HG02852 (cell line): ENCODE measurements around the gene FAM156A.
"Not testable (repeated sequence)": the region's sequence is repeated elsewhere in the genome, so short reads cannot be mapped to it uniquely, and the experiment has no call there.

Source experiments
- ATAC-seq: cut with Tn5 transposase; IDR thresholded peaks from one replicate; pipeline ENCODE4 v1.9.1; 2021; ENCODE audit warnings: mild to moderate bottlenecking, moderate library complexity; ENCODE audit not compliant: unreplicated experiment

FAM156A gene

DNA sequence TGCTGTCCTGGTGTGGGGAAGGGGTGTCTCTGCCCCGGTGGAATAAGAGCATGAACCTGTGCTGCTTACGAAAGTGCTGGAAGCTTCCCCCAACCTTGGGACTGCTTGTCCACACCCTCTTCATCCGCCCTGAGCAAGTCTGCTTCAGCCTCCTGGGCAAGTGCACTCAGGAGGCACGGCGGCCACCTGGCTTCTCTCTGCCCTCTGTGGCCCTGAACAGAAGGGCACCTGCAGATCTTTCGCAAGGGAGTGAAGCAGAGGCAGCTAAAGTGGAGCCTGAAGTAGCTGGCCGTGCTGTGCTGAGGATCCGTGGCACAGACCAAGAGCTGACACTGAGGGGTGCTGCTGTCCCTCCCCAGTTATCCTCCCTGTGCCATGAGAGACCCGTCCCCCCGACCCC lies 9.6 kb upstream of the FAM156A start:
- not testable (repeated sequence) for ATAC-seq

DNA sequence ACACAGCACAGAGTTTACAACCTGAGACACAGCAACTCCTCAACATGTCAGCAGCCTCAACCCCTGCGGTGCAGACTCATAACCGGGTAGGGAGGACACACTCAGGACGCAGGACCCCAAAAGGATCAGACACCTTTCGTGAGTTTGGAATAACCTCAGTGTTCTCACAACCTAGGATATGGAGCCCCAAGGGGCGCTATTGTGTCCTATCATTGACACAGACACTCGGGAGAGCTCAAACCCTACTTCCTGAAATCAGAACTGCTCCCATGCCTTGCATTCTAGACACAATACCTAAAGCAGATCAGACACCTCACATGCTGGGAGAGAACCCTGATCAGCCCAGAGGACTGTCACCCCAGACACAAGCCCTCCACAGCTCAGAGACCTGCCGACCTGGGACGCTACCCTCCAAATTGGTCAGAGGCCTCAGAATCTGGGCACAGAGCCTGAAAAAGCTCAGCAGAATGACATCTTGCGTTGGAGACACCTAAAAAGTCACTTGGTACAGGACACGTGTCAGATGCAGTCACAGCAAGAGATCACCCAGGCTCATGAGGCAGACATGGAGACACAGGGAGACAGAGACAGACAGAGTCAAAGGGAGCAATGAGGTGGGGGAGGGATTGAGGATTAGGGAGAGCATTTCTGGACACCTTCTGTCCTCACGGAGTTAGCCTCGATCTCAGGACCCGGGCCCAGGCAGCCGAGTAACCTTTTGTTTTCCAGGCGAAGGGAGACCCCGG lies 8.8 kb upstream of the FAM156A start:
- ATAC-seq: not testable (repeated sequence)

DNA sequence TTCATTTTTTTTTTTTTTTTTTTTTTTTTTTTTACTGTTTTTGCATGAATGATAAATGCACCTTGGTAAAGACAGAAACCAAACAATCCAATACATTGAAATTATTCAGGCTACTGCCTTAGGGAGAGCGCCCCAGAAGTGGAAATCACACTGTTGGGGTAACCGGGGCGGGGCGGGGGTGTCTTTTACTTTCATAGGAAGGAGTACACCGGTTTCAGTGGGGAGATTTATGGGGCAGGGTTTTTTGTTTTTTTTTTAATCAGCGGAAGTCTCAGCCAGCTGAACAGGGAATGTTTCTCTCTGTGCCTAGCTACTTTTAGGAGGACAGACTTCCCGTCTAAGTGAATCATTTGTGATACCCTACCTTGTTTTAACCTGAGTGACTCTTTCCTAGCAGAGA lies 643 bp upstream of the FAM156A start:
- ATAC-seq: peak; percentile 23

DNA sequence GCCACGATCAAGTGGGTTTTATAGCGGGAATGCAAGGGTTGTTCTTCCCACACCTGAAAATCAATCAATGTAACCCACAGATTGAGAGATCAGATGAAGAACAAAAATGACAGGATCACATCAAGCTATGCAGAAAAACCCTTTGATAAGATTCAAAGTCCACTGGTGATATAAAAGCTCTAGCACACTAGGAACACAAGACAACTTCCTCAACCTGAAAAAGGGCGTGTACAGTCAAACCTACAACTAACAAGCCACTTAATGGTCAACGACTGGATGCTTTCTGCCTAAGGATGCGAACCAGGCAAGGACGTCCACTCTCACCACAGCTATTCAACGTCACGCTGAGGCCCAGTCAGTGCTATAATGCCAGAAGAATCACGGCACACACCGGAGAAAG lies 8.4 kb downstream of the FAM156A start:
- ATAC-seq: not testable (repeated sequence)

DNA sequence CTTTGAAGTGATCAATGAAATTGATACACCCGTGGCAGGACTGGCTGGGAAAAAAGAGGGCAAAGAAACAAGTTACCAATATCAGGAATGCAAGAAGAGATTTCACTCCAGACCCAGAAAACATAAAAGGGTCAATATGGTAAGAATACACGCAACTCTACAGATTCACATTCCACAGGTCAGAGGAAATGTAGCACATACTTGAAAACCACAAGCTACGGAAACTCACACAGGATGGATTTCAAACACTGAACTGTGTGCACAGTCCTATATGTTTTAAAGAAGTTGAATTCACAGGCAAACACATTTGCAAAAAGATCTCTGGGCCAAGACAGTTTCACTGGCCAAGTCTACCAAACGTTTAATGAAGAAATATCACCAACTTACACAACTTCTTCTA lies 9.0 kb downstream of the FAM156A start:
- not testable (repeated sequence) for ATAC-seq

DNA sequence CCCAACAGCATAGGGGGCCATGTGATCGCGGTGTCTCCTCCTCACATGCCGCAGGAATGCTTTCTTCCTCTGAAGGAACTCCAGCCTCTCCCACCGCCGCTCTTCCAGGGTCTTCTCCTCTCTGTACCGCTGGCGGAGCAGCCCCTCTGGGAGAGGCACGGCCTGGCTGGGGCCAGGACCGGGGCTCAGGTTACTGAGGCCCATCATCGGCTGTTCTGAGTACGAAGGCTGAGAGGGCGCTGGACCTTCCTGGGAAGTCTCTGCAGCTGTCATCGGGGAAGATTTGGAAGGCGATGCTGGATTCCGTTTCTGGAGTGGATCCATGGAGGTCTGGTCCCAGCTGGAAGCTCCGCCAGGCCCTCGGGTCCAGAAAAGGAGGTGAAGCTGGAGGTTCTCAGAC lies 10.1 kb downstream of the FAM156A start:
- ATAC-seq: not testable (repeated sequence)

DNA sequence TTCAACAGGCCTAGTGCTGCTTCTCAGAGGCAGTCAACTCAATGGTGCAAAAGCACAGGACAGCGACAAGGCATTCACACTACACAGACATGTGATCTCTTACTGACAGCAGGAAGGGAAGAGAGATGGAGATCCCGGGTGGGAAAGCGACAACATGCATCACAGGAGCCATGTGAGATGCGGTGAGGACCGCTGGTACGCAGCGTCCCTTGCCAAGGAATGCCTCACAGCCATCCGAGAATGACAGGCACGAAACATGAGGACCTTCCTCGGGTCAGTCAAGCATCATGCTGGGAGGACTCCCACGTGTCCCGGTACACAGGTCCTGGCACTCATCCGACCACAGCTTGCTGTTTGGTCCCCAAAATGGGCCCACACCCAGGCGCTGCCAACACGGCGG lies 10.8 kb downstream of the FAM156A start:
- not testable (repeated sequence) for ATAC-seq

DNA sequence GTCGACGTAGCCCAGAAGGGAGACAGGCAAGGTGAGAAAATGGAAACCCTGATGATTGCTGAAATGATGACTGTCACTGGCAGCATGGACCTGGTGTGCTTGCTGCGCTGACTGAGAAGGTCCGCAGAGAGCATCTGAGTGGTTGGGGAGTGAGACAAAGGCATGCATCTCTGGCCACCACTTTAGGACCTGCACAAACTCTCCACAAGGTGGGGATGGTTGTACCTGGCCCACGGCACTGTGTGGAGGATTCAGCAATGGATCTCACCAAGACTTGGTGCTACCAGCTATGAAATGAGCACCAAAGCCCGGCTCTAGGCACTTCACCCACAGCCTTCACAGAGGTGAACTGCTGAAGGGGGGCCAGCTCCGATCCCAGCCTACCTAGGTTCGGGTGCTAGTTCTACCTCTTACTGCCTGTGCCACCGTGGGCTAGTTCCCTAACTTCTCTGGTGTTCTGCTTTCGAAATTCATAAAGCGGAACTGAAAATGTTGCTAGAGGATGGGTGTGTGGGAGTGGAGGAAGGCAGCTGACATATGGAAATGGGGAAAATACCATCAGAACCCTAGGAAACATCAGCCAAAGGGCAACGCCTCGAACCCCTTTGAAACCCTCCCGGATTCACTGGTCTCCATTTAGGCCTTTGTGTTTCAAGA lies 12.4 kb downstream of the FAM156A start:
- not testable (repeated sequence) for ATAC-seq

DNA sequence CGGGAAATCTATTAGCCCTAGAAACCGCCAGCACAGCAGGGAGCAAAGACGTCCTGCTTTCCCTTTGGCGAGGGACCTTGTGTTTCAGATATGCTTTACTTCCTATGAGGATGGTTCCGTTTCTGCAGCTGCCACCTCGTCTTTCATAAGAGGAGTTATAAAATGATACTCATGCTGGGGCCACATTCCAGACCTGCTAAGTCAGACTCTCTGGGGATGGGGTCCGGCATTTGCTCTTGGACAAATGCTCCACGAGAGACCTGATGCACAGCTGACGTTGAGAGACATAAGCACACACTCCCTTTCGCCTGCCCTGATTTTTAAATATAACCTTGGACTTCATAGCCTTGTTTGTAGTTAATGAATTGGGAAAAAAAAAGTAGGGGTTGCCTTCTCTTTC lies 16.6 kb downstream of the FAM156A start:
- not testable (repeated sequence) for ATAC-seq

DNA sequence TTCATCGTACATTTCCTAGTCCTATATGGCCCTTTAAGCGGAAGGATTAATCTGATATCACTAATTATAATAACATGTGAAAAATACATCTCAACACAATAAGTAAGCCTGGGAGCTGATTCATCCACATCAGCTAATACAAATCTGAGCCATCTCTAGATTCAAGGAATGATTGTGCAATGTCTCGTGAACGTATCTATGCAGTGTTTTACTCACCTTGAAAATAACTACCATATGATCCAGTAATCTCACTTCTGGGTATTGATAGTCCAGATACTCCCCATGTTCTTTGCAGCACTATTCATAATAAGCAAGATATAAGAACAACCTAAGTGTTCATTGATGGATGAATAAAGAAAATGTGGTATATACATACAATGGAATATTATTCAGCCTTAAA lies 17.6 kb downstream of the FAM156A start:
- not testable (repeated sequence) for ATAC-seq

DNA sequence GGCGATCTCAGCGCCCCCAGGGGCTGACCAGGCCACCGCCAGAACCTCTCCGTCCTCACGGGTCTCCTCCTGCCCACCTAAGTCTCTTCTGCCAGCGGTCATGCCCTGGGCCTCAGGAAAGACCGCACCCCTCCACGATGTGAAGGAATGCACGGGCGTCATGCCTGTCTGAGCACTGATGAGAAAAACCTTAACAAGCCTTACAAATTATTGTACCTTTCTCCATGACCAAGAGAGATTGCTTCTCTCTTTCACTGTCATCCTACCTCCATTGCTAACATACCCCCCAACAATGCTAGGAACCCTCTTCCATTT lies 22.9 kb downstream of the FAM156A start:
- ATAC-seq: not testable (repeated sequence)

DNA sequence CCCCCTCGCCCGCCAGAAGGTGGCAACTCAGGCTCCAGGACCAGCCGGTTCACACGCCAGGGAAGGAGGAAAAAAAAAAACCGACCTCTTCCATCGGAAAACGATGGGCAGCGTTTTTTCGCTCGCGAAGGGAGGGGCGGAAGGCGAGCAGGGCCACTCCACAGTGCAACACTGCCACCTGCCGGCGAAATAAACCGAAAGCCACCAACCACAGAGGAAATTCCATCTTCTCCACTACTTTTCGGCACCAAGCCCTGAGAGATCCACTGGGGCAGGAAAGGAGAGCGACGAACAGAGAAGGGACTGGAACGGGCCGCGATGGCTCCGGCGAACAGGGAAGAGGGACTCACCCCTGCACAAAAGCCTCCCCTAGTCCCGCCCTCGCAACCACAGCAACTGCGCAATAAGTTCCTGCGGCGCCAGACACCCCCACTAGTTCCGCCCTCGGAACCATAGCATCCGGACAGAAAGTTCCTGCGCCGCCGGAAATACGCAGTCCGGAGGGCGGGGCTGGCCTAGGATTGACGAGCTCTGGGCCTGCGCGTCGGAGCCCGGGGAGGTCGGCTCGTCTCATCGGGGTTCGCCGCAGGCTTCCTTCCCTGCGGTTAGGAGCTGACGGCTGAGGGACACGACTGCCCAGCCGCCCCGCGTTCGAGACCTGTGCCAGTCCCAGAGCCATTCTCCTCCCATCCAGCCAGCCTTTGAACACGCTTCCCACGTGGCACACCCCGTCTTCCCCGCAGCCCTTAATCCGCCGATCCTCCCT lies 23.4 kb downstream of the FAM156A start:
- peak; percentile 96 for ATAC-seq

DNA sequence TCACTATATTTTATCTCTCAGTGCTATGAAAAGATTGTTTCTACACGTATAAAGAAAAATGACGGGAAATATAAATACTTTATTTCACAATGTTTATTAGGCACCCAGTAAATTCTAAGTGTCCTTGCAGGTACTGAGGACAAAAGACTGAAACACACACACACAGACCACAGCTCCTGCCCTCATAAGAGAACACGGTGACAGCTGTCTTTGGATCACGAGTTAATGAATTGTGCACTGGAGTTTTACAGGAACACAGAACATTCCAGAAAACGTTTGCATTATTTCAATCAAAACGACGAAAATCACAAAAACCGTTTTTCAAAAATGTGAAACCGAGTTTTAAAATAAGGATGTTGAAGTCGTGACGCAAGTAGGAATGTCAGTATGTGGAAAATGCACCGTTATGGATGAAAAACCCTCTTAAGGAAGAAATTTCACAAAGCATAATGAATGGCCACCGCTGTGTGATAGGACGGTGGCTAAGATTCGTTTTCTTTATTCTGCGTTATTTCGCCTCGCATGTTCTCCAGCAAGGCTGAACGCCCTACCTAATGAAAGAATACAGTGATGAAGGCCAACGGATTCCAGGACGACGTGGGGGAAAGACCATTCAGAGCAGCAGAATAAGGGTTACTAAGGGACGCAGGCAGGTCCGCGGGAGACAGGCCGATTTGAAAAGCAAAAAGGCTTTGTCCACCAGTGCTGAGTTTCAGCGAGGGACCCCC lies 24.2 kb downstream of the FAM156A start:
- ATAC-seq: peak; percentile 20

DNA sequence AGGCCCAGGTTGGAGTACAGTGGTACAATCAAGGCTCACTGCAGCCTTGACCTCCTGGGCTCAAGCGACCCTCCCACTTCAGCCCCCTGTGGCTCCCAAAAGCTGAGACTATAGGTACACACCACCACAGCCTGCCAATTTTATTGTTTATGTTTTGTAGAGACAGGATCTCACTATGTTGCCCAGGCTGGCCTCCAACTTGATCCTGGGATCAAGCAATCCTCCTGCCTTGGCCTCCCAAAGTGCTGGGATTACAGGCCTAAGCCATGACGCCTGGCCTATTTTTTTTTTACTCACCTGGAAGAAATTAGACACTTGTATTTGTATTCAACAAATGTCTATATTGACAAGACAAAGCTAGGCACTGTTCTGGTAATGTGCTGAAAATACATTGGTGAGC lies 25.1 kb downstream of the FAM156A start:
- ATAC-seq: no peak

DNA sequence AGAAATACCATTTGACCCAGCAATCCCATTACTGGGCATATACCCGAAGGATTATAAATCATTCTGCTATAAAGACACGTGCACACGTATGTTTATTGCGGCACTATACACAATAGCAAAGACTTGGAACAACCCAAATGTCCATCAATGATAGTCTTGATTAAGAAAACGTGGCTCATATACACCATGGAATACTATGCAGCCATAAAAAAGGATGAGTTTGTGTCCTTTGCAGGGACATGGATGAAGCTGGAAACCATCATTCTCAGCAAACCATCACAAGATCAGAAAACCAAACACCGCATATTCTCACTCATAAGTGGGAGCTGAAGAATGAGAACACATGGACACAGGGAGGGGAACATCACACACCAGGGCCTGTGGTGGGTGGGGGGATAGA lies 28.1 kb downstream of the FAM156A start:
- not testable (repeated sequence) for ATAC-seq

DNA sequence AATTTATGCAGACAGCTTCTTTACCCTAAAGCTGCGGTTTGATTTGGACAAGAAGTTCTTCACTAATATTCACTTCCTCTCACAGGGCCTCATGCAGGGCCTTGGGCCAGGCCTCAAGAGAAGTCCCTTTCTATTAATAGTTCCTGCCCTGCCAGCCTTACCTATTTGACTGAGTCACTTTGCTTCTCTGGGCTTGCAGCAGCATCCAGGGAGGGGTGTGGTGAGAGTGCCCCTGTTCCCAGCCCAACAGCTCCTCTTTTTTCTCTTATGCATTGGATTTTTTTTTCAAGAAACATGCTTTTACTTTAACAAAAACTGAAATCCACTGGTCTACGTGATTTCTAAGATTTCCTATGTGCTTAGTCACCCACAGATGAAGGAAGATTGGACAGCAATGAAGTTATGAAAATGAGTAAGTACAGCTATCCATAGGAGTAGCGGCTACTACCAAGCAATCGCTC lies 34.5 kb downstream of the FAM156A start:
- peak; percentile 28 for ATAC-seq

DNA sequence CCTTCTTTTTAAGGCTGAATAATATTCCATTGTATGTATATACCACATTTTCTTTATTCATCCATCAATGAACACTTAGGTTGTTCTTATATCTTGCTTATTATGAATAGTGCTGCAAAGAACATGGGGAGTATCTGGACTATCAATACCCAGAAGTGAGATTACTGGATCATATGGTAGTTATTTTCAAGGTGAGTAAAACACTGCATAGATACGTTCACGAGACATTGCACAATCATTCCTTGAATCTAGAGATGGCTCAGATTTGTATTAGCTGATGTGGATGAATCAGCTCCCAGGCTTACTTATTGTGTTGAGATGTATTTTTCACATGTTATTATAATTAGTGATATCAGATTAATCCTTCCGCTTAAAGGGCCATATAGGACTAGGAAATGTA lies 43.6 kb downstream of the FAM156A start:
- ATAC-seq: not testable (repeated sequence)

DNA sequence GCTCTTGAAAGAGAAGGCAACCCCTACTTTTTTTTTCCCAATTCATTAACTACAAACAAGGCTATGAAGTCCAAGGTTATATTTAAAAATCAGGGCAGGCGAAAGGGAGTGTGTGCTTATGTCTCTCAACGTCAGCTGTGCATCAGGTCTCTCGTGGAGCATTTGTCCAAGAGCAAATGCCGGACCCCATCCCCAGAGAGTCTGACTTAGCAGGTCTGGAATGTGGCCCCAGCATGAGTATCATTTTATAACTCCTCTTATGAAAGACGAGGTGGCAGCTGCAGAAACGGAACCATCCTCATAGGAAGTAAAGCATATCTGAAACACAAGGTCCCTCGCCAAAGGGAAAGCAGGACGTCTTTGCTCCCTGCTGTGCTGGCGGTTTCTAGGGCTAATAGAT lies 44.6 kb downstream of the FAM156A start:
- not testable (repeated sequence) for ATAC-seq

DNA sequence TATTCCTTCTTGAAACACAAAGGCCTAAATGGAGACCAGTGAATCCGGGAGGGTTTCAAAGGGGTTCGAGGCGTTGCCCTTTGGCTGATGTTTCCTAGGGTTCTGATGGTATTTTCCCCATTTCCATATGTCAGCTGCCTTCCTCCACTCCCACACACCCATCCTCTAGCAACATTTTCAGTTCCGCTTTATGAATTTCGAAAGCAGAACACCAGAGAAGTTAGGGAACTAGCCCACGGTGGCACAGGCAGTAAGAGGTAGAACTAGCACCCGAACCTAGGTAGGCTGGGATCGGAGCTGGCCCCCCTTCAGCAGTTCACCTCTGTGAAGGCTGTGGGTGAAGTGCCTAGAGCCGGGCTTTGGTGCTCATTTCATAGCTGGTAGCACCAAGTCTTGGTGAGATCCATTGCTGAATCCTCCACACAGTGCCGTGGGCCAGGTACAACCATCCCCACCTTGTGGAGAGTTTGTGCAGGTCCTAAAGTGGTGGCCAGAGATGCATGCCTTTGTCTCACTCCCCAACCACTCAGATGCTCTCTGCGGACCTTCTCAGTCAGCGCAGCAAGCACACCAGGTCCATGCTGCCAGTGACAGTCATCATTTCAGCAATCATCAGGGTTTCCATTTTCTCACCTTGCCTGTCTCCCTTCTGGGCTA lies 48.9 kb downstream of the FAM156A start:
- ATAC-seq: not testable (repeated sequence)

DNA sequence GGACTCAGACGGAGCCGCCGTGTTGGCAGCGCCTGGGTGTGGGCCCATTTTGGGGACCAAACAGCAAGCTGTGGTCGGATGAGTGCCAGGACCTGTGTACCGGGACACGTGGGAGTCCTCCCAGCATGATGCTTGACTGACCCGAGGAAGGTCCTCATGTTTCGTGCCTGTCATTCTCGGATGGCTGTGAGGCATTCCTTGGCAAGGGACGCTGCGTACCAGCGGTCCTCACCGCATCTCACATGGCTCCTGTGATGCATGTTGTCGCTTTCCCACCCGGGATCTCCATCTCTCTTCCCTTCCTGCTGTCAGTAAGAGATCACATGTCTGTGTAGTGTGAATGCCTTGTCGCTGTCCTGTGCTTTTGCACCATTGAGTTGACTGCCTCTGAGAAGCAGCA lies 50.4 kb downstream of the FAM156A start:
- ATAC-seq: not testable (repeated sequence)

DNA sequence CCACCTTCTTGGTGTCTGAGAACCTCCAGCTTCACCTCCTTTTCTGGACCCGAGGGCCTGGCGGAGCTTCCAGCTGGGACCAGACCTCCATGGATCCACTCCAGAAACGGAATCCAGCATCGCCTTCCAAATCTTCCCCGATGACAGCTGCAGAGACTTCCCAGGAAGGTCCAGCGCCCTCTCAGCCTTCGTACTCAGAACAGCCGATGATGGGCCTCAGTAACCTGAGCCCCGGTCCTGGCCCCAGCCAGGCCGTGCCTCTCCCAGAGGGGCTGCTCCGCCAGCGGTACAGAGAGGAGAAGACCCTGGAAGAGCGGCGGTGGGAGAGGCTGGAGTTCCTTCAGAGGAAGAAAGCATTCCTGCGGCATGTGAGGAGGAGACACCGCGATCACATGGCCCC lies 51.2 kb downstream of the FAM156A start:
- ATAC-seq: not testable (repeated sequence)
